Mucosa of descending colon (tissue), 3 donors: ENCODE data around the gene LRIG3. TPM values are rescaled to one million over a fixed set of nuclear protein-coding genes. Genes with fewer than 3 reads are reported as not detected.

ENCODE experiments used
- ATAC-seq: fragments of 200-7000 bp; cut with Tn5 transposase; one replicate; pipeline ENCODE4 v1.9.1; 2020; ENCODE audit warnings: mild to moderate bottlenecking, moderate library complexity
- DNase-seq, 3 donors: peaks; one replicate each; pipeline ENCODE4 v3.0.0-alpha.2; 2020
- H3K36me3 ChIP-seq: fragments of 200-600 bp; one replicate; pipeline ENCODE4 v1.8.0; 2021; ENCODE audit warnings: low read depth, mild to moderate bottlenecking
- H3K4me1 ChIP-seq: fragments of 200-600 bp; one replicate; pipeline ENCODE4 v1.8.0; 2021; ENCODE audit warnings: low read depth, mild to moderate bottlenecking
- H3K4me3 ChIP-seq: fragments of 200-600 bp; one replicate; pipeline ENCODE4 v1.8.0; 2021; ENCODE audit warnings: mild to moderate bottlenecking
- H3K9me3 ChIP-seq: fragments of 200-600 bp; one replicate; pipeline ENCODE4 v1.8.0; 2021; ENCODE audit warnings: mild to moderate bottlenecking
- intact Hi-C, 2 donors: fragments of 100-400 bp; cut with DNase I in 1 of 2; cut with micrococcal nuclease in 1 of 2; formaldehyde crosslinking; loops; one replicate each; pipeline versions ENCODE4 v1.11.0 to v1.11.1; 2022; cut with DNase I, micrococcal nuclease
- total RNA-seq, 3 donors: library from RNA; stranded (reverse); fragmentation: NEBNext Ultra II Directional in 2 of 3; extraction: Animal tissue kit (Norgen Biotek cat#: 25700) in 2 of 3; gene quantifications; one replicate each; pipeline versions ENCODE4 v1.2.1 to v1.2.4, GENCODE V29; 2021 to 2023
- TF ChIP-seq, protein P1 (sequence below): fragments of 200-600 bp; IDR thresholded peaks from one replicate; pipeline ENCODE4 v1.8.0; 2022; ENCODE audit warnings: antibody characterized with exemption, mild to moderate bottlenecking
- donor health status: DM: no; HTN: no; CAD: no; lungs with moderate emphysema.
- donor health status: DM: no; HTN: no; CAD: no.
- donor health status: DM: no; HTN: yes; CAD: no.

LRIG3 gene
- total RNA-seq, 3 donors from 2014 or later, result 65.6 to 95.8 (median 90.0) TPM

DNA sequence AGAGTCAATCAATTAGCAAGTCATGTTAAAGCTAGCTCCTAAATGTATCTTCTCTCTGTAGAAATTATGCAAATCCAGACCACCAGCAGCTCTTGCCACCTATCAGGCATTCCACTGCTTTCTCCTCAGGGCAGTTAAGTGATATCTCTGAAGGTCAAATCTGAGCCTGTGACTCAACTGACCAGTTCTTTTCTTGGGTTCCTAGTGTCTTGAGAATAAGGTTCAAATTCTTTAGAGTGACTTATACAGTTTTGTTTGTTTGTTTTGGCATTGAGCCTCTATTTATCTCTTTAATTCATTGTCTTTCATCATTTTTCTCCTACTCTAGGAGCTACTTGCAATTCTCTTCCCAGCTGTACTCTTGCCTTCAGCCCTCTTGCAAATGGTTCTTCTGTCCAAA is 2.5 kb upstream of the LRIG3 start:
- Histone ChIP-seq H3K4me3 (no peak overlapping the region), H3K9me3 (no peaks in the 10 kb centered on the region), H3K4me1 (peaks cover 6% of the 10 kb centered on the region), H3K36me3 (no peaks in the 10 kb centered on the region)
- DNase-seq (no peak), ATAC-seq (no peak)
- TF ChIP-seq, protein P1, sequence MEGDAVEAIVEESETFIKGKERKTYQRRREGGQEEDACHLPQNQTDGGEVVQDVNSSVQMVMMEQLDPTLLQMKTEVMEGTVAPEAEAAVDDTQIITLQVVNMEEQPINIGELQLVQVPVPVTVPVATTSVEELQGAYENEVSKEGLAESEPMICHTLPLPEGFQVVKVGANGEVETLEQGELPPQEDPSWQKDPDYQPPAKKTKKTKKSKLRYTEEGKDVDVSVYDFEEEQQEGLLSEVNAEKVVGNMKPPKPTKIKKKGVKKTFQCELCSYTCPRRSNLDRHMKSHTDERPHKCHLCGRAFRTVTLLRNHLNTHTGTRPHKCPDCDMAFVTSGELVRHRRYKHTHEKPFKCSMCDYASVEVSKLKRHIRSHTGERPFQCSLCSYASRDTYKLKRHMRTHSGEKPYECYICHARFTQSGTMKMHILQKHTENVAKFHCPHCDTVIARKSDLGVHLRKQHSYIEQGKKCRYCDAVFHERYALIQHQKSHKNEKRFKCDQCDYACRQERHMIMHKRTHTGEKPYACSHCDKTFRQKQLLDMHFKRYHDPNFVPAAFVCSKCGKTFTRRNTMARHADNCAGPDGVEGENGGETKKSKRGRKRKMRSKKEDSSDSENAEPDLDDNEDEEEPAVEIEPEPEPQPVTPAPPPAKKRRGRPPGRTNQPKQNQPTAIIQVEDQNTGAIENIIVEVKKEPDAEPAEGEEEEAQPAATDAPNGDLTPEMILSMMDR, result no peak
- intact Hi-C loops, result no loop called here

DNA sequence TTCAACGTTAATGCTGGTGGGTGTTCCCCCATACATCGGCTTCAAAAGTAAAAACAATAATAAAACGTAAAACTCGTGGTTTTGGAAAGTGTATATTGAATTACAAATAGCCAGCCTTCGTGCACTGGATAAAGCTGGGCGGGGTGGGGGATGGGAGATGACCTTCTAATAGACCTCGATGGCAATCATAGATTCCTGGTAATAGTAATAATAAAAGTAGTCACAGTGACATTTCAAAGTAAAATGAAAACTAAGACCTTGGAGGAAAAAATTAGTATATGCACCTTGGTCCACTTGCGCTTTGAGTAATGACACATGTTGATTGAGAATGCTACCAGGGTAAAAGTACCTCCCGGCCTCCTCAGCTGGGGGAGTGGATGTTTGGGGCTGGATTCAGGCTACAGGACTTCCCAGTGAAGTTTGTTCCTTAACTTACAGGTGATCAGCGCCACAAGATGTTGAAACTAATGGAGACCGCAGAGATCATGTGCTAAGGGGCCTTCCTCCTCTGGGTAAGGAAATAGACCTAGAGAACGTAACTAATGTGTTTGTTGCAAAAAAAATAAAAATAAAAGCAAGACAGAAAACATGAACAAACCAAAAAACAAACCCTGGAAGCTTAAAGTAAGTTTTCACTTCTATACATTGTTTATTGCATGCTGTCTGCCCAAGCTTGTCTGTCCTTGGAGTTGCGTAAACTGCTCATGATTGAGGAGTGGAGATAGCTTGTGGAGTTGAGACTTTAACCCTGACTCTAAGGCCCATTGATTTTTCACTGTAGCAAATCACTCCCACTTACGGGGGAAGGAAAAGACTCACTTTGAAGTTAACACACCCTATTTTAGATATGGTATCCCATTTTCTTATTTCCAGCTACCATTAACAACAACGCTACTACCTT is 907 bp upstream of the LRIG3 start:
- TF ChIP-seq, protein P1, result no peak
- H3K4me1 ChIP-seq, result peaks cover 10% of the 10 kb centered on the region
- intact Hi-C loops, result no loop called here
- H3K36me3 ChIP-seq, result no peaks in the 10 kb centered on the region
- peak in 1 of 3 donors; percentile 63 for DNase-seq
- ATAC-seq, result peak; percentile 42
- H3K4me3 ChIP-seq, result peak overlapping the region; percentile 79
- no peaks in the 10 kb centered on the region for H3K9me3 ChIP-seq

DNA sequence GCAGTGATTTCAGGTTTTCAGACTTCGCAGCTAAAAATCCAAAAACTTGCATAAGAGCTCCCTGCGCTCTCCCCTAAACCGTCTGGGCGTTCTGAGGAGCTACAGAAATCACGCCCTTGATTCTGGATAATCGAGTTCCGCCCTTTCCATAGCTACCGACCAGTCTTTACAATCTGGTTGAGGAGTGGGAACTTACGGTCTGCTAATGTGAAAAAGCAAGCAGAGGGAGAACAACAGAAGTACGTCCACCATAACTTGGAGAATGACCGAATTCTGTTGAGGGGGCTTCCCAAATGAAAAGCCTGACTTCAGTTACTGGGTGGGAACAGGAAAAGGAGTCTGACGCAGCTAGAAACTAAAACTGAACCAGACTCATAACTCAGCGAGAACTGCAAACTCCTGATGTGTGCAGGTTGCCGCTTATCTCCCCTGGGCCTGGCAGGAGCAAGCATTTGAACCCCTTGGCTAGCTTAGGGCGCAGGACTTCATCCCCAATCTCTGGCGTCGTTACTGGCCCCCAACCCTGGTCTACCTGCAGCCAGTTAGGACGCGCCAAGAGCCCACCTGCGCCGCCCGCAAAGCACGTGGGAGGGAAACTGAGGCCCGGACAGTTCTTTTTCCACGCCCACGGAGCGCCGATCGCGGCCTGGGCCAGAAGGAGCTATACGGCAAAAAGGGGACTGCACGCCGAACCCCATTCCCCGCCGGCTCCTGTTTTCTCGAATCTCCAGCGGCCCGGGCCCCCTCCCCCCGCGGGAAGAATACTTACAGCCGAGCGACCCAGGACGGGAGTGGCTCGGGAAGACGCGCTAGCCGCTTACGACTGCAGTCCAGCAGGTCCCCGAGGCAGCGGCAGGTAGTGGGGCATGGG is 838 bp downstream of the LRIG3 start:
- Histone ChIP-seq H3K9me3 (no peaks in the 10 kb centered on the region), H3K4me1 (peaks cover 17% of the 10 kb centered on the region), H3K4me3 (peak overlapping the region; percentile 79), H3K36me3 (no peaks in the 10 kb centered on the region)
- ATAC-seq, result peak; percentile 41
- DNase-seq, result peak; percentile 60 to 67 (median 65)
- intact Hi-C loops, result loop anchor here in 1 of 2 donors (10.0 kb wide), 1 partner anchor 165 kb away; no protein-coding TSS in a partner anchor
- TF ChIP-seq, protein P1, result no peak

DNA sequence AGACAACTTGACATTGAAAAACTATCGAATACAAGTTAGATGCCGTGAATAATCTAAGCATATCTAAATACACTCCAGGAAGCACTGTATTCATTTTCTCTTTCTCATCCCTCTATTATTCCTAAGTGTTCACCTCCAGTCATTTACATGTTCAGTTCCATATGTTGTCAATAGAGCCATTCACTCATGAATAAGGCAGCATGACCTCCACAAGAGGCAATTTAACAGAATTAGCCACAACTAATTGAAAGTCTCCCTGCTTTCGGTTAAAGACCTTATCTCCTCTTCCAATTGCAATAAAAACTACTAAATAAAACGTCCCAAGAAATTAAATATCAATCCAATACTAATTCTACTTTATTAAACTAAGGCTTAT is 1.8 kb downstream of the LRIG3 start:
- intact Hi-C loops, result loop anchor here in 1 of 2 donors (10.0 kb wide), 1 partner anchor 166 kb away; no protein-coding TSS in a partner anchor
- TF ChIP-seq, protein P1, result no peak
- no peaks in the 10 kb centered on the region for H3K36me3 ChIP-seq
- ATAC-seq (no peak), DNase-seq (no peak)
- peaks cover 15% of the 10 kb centered on the region for H3K4me1 ChIP-seq
- peak overlapping the region; percentile 79 for H3K4me3 ChIP-seq
- H3K9me3 ChIP-seq, result no peaks in the 10 kb centered on the region

DNA sequence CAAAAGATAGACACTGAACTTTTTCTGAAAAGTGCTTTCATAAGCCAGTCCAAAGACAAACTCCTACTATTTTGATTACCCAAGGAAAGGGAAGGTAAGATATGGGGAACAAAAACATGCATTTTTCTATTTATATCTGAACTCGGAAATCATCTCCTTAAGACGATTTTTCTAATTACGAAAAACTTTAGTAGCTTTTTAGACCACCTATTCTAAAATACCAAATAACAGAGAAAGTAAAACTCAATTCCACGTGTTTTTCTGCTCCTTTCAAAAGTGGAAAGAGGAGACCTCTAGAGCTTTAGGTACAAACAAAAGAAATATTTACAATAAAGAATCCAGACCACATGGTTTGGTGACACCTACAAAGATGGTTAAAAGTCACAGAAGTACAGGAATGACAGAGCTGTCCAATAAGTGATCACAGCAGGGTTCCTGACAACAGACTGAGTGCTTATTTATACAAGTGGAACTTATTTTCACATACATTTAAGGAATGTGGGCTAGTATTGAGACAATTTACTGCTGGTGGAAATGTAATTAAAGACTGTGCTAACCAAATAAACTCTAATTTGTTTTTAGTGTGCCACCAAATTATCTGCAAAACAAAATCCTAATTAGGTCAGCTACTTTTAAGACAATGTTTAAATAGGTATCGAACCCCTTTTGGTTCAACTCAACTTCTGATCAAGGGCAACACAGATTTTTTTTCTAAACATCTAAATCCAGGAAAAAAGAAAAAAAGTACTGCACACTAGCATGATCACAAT is 2.4 kb downstream of the LRIG3 start:
- peaks cover 2% of the 10 kb centered on the region for H3K36me3 ChIP-seq
- no peaks in the 10 kb centered on the region for H3K9me3 ChIP-seq
- DNase-seq (no peak), ATAC-seq (no peak)
- TF ChIP-seq, protein P1, result no peak
- peak overlapping the region; percentile 79 for H3K4me3 ChIP-seq
- H3K4me1 ChIP-seq, result peaks cover 11% of the 10 kb centered on the region
- intact Hi-C loops, result loop anchor here in 1 of 2 donors (10.0 kb wide), 1 partner anchor 167 kb away; no protein-coding TSS in a partner anchor
